Right lung (tissue), 5 donors: Measurements from ENCODE around the gene TXNL4A. TPM values are rescaled to one million over a fixed set of nuclear protein-coding genes. Genes with fewer than 3 reads are reported as not detected.

ENCODE experiments used
- DNase-seq, 2 donors: peaks; one replicate each; pipeline ENCODE4 v3.0.0-alpha.2; 2013
- polyA plus RNA-seq, 5 donors: library from polyadenylated mRNA; unstranded; fragments of 120-200 nt; gene quantifications; one replicate each; pipeline versions ENCODE4 v1.2.1 to v1.2.3, GENCODE V29; 2013; ENCODE audit warnings: inconsistent platforms in 1 of 5, low replicate concordance in 1 of 5; ENCODE audit not compliant: insufficient read length in 5 of 5, insufficient read depth in 1 of 5

Gene TXNL4A
- polyA plus RNA-seq, 5 donors, result 62.8 to 72.2 (median 64.1) TPM

DNA sequence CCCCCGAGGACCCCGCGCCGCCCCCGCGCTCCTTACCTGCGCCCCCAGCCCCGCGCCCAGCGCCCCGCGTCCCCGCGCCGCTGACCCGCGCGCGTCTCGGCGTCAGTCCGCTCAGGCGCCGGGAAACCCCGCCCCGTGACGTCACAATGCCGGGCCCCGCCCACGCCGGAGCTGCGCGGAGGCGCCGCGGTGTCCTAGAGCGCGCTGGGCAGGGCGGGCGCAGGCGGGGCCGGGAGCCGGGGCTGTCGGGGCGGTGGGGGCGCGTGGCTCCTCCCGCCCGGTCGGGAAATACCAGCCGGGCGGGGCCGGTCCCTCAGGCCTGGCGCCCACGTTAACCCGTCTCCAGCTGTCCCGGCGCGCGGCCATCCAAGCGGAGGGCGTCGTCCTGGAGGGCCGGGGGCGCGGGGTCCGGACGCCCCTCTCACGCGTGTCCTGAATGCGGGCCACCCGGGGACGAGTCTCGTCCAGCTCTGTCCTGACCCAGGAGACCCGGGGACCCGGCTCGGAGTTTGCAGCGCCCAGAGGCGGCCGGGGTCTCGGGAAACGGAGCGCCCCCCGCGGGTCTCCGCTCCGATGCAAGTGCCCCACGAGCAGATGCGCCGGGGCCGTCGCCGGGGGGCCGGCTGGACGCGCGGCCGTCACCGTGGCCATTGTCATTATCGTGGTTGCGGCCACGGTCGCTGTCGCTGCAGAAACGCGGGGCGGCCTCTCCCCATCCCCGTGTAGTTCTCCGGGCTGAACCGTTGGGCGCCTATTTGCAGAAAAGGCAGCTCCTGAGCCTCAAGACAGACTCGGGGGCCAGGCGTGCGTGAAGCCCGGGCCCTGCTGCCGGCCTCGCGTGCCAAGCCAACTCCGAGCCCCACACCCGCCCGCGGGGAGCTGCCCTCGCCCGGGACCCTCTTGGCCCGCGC is 36.6 kb downstream of the TXNL4A start, which contains the start of gene SLC66A2:
SLC66A2 (minus strand) TSS at position 109 of the 911 bp plus-strand sequence. CDS start 727 bp downstream, outside the sequence.
- peak; percentile 89 for DNase-seq

- DNase-seq, result no peak
These were observed 37.6 kb downstream of the TXNL4A start for GRCh38 chr18:79950515-79951341.

DNA sequence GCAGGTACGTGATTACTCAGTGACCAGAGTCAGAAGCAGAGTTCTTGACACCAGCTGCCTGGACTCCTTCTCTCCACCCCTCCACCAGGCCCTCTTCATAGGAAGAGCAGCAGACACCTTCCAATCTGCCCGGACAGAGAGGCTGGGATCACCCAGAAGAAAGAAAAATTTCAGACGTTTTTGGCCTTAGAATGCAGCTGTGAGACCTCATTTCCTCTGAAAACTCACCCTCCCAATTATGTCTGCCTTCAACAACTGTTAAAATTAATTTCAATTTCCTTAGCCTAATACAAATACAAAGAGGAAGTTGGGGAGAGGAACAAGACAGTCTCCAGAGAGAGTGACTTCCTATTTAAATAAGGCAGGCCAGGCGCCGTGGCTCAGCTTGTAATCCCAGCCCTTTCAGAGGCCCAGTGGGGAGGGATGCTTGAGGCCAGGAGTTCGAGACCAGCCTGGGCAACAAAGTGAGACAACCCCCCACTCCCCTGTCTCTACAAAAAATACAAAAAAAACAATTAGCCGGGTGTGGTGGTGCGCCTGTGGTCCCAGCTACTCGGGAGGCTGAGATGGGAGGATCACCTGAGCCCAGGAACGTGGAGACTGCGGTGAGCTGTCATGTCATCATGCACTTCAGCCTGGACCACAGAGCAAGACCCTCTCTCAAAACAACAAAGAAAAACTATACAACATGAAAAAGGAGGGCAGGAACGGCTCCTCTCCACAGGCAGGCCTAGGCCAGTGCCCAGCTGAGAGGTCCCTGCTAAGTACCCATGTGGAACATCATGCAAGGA is 38.5 kb downstream of the TXNL4A start:
- DNase-seq, result no peak

DNA sequence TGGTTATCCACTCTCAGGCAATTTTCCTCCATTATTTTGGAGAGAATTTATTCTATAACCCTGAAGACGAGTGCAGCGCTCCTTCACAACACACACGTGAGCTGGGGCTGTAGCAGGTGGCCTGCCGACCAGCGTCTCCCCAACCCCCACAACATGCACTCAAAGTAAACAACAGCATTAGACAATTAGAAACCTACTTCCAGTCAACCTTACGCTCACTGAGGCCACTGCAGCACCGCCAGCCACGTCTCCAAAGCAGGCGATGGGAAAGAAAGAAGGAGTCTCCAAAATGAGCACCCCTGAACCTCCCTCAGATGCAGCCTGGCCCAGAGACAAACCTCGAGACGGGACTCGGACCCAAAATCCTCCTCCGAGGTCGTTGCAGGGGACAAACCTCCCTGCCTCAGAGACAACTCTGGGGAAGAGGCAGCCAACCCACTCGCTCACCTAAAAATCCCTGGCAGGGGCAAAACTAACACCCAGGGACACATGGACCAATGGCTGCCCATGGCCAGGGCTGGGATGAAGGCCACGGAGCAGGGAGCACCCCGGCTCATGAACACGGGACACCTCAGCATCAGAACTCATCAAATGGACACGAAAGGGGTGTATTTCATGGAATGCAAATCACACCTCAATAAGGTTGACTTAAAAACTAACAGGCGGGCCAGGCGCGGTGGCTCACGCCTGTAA is 39.5 kb downstream of the TXNL4A start:
- DNase-seq, result no peak

- DNase-seq, result no peak
These were observed 40.3 kb downstream of the TXNL4A start for GRCh38 chr18:79947881-79948610.

DNA sequence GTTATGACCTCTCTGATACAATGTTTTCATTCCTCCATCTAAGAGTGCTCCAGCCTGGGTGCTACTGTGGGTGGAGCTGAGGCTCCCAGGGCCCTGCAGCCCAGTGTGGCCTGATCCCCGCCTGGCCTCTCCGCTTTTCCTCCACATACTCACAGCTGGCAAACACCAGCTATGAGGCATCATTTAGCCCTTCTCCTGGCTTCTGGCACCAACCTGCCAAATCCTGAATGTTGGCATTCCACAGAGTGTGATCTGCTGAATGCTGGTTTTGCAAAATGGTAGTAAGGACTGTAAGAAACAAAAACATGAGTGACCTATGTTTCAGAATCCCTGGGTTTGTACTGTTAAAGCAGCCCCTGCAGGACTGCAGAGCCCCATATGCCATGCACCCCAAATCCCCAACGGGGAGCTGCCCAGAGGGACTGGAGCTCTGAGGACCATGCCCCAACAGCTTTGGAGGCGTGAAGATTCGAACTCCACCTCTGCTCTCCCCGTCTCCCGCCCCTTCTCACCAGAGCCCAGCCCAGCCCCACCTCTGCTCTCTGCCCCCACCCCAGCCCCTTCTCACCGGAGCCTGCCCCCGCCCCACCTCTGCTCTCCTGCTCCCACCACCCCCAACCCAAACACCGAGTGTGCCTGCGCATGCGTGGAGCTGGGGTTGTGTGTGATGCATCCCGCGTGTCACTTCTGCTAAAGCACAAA is 41.2 kb downstream of the TXNL4A start:
- no peak for DNase-seq

- no peak for DNase-seq
These were observed 43.0 kb downstream of the TXNL4A start for GRCh38 chr18:79945118-79946042.

GRCh38 chr18:79944746-79945117 is 43.6 kb downstream of the TXNL4A start:
- DNase-seq, result no peak

DNA sequence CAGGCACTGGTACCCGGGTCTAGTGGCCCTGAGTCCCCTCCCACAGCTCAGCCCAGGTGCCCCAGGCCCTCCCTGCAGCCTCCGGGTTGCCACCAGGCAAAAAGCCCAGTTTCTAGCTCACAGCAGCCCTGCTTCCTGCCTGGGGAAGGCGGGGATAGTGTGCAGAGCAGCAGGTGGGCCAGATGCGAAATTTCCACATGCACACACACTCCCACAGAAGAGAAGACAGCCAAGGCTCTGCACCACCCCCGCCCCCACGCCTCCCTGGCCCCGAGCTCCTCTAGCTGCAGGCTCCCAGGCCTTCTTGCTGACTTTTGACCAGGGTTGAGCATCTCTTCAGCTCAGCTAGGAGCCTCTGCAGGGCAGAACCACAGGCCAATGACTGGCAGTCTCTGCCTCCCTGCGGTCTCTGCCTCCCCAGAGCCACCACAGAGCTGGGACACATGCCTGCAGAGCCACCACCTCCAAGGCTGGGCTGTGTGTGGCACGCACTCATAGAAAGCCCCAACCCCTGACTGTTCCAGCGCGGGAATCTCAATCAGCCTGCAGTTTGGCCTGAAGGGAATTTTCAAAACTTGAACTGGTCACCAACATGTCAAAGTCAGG is 44.1 kb downstream of the TXNL4A start:
- DNase-seq, result no peak

DNA sequence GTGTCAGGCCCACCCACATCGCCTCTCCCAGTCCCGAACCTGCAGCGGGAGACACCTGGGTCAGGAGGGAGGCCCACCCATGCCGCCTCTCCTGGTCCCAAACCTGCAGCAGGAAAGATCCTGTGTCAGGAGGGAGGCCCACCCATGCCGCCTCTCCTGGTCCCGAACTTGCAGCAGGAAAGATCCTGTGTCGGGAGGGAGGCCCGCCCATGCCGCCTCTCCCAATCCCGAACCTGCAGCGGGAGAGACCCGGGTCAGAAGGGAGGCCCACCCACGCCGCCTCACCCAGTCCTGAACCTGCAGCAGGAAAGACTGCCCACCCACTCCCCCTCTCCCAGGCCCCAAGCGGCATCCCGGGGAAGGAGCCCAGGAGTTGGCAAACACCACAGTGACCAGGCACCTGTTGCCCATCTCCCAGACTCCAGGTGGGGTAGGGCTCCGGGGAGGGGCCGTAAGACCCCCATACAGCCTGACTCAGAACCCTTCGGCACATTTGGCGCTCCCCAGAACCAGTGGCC is 44.7 kb downstream of the TXNL4A start:
- DNase-seq, result no peak

- DNase-seq, result no peak
These were observed 45.4 kb downstream of the TXNL4A start for GRCh38 chr18:79942786-79943607.

DNA sequence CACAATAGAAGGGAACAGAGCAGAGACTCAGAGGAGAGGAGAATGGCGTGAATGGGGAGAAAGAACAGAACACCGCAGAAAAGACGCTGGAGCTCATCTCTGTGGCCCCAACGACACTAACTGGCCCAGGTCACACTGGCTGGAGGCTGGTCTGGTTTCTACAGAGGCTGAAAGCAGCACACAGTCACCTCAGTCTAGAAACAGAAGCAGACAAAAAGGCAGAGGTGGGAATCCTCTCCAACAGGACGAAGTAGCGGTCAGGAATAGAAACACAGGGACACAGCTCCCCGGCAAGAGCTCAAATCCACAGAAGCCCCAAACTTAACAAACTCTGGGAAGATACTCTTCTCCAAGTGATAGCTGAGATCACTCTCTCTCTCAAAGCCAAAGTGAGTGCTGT is 46.2 kb downstream of the TXNL4A start:
- no peak for DNase-seq

DNA sequence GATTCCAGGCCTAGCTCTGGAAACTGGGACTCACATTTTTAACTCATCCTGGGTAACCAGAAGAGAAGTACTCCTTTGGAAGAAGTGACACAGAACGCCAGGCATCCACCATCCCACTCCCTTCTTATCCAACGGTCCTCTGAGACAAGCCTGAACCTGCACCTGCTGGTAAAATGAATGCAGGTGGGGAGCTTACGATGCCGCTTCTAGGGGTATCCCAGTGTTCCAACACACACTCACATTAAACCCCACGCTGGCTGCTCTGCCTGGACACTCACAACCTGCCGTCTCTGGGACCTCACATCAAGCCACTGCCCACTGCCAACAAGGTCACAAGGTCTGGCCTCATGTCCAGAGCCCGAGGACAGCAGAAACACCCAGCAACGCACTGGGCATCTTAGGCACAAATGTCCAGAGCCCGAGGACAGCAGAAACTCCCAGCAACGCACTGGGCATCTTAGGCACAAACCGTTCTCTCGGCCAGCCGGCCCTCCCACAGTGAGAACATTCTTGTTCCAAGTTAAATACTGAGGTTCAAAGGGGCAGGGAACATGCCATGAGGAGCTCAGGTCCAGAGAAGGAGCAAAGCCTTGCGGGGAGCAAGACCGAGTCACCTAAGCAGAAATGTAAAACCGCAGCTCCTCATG is 46.8 kb downstream of the TXNL4A start:
- DNase-seq, result no peak

GRCh38 chr18:79940814-79941472 is 47.4 kb downstream of the TXNL4A start:
- DNase-seq, result no peak

DNA sequence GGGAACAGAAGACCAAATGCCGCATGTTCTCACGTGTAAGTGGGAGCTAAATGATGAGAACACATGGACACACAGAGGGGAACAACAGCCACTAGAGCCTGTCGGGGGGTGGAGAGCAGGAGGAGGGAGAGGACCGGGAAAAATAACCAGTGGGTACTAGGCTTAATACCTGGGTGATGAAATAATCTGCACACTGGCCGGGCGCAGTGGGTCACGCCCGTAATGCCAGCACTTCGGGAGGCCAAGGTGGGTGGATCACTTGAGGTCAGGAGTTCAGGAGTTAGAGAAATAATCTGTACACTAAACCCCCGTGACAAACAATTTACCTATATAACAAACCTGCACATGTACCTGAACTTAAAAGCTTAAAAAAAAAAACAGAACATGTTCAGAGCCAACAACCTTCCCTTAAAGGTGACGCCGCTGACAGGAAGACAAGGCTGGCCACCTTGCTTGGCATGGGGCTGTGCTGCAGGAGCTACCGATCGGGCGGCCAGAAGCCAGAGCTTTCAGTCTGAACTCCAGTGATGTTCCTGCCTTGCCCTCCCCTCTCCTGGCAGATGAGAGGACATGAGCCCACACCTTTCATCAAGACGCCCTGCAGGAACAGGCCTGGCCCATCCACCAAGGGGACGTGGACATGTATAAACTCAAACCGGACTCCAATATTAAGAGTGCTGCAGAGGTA is 48.1 kb downstream of the TXNL4A start:
- DNase-seq, result no peak
